Measurements from ENCODE around the gene PODN.

The PODN gene

DNA sequence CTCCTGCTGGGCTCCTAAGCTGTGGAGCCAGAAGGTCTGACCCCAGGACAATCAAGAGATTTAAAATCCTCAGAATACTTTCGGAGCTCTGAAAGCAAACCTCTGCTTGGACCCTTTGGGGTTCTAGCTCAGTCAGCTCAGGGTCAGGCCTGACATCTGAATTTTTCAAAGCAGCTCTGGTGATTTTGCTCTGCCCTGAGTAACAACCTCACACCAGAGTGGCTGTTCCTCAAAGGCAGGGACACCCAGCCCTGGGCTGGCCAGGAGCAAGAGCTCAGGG, 68.5 kb downstream of the PODN start:
- in situ Hi-C loops (cut with MboI; ENCODE audit: low sequenced_read_pairs) = no loop called here

DNA sequence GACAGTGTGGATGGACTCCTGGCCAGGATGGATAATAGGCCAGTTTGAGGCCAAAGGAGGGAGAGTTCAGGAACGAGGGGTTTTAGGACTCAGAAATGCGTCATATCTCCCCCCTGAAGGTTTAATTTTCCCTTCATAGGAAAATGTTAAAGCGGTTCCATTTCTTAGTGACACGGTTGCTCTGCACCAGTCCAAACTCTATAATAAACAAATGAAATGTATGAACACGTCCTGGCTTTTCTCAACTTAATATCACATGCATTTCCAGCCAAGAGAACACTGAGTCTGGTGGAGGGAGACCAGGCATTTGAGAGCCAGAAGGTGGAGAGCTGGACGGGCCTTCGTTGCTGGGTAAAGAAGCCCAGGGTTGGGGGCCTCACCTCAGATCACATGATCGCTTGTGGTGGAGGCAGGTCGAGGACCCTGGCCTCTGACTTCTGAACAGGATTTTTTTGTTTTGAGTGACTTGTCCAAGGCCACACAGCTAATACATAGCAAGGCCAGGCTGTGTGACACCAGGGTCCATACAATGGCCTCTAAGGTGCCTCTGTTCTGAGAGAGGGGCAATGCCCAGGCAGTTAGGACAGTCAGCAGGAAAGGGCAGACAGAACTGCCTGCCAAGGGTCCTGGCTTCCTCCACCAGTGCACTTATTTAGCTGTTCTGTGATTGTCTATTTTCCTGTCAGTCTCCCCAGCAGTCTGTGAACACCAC, 69.0 kb downstream of the PODN start:
- in situ Hi-C loops (cut with MboI; ENCODE audit: low sequenced_read_pairs) = no loop called here

DNA sequence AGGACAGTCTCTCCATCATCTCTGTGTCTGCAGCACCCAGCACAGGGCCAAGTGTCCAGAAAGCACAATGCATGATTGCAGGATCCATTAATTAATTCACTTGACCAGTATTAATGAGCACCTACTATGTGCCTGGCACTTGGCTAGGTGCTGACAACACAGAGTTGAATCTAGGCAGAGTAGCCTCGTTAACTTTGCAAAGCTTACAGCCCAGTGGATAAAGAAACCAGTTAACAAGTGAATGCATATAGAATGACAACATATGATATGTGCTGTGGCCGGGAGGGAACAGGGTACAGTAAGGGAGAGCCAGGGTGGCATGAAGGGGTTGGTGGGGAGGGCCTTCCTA, 69.6 kb downstream of the PODN start:
- in situ Hi-C loops (cut with MboI; ENCODE audit: low sequenced_read_pairs) = no loop called here

DNA sequence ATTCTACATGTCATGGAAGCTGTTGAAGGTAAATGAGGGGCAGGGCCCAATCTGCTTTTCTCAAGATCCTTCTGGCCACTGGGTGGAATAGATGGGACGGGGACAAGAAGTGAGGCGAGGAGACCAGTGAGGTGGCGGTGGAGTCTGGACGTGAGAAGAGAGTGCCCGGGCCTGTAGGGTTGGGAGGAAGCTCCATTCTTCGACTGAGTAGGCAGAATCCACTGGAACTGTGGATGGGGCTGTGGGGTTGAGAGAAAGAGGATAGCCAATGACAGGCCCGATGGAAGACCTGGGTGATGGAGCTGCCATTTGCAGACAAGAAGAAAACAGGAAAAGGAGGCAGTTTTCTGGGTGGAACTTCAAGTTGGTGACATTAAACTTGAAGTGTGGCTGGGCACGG, 70.2 kb downstream of the PODN start:
- in situ Hi-C loops (cut with MboI; ENCODE audit: low sequenced_read_pairs) = no loop called here

DNA sequence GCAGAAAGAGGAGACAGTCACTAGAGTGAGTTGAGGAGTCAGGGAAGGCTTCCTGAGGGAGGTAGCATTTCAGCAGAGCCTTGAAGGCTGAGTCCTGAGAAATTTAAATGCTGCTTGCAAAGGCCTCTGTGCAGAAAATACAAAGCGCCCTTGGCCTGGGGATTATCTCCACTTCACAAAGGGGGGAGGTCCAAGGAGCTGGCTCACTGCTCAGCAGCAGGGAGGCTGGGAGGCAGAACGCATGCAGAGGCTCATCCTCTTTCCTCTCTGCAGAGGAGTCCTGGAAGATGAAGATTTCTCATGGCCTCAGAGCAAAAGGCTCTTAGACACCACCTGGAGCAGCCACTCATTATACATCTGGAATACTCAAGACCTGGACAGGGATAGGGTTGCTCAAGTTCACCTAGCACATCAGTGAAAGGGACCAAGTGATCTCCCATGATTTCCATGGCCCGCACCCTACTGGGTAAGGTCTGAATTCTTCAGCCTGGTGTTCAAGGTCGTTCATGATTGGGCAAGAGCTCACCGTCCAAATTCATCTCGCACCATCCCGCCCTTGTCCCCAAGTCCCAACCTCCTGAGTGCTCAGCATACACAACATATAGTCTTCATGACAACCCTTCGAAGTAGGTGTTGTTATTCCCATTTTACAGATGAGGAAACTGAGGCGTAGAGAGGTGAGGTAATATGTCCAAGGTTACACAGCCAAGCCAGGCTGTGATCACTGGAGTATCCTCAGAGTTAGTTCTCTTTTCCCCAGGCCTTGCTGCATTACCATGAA, 71.4 kb downstream of the PODN start:
- in situ Hi-C loops (cut with MboI; ENCODE audit: low sequenced_read_pairs) = no loop called here

DNA sequence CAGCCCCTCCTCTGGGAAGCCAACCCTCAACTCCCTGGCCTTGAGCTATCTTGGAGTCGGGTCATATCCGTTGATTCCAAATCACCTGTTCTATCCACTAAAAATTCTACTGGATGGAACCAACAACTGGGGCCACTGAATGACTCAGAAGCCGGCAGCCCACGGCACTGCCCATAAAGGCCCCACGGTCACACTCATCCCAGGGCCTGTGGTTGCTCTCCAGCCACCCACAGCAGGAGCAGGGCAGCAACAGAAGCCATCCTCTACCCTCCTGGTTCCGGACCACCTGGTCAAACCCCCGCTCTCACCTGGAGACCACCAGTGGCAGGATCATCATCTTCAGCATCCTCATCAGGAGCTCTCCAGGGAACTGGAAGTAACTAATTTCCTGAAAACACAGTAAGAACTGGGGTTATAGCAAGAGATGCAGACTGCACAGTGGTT, 72.1 kb downstream of the PODN start:
- in situ Hi-C loops (cut with MboI; ENCODE audit: low sequenced_read_pairs) = no loop called here
